C4-2B (cell line): ENCODE measurements around the gene BRIP1.

Source experiments
- H3K27ac ChIP-seq: fragments of 450-650 bp; 2 replicates; pipeline ENCODE4 v1.5.1; 2017
- ZFX ChIP-seq: fragments of 450-650 bp; IDR thresholded peaks from 2 replicates; pipeline ENCODE4 v1.6.1; 2017
- TF ChIP-seq, protein P1 (sequence below): fragments of 450-650 bp; conservative IDR thresholded peaks from 2 replicates; pipeline ENCODE4 v1.5.1; 2017; ENCODE audit warnings: mild to moderate bottlenecking

BRIP1 gene

GRCh38 chr17:61749823-61750404, 113.4 kb downstream of the BRIP1 start:
- H3K27ac ChIP-seq, result no peak overlapping the region
- TF ChIP-seq, protein P1, sequence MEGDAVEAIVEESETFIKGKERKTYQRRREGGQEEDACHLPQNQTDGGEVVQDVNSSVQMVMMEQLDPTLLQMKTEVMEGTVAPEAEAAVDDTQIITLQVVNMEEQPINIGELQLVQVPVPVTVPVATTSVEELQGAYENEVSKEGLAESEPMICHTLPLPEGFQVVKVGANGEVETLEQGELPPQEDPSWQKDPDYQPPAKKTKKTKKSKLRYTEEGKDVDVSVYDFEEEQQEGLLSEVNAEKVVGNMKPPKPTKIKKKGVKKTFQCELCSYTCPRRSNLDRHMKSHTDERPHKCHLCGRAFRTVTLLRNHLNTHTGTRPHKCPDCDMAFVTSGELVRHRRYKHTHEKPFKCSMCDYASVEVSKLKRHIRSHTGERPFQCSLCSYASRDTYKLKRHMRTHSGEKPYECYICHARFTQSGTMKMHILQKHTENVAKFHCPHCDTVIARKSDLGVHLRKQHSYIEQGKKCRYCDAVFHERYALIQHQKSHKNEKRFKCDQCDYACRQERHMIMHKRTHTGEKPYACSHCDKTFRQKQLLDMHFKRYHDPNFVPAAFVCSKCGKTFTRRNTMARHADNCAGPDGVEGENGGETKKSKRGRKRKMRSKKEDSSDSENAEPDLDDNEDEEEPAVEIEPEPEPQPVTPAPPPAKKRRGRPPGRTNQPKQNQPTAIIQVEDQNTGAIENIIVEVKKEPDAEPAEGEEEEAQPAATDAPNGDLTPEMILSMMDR, result no peak
- no peak for TF ChIP-seq ZFX

DNA sequence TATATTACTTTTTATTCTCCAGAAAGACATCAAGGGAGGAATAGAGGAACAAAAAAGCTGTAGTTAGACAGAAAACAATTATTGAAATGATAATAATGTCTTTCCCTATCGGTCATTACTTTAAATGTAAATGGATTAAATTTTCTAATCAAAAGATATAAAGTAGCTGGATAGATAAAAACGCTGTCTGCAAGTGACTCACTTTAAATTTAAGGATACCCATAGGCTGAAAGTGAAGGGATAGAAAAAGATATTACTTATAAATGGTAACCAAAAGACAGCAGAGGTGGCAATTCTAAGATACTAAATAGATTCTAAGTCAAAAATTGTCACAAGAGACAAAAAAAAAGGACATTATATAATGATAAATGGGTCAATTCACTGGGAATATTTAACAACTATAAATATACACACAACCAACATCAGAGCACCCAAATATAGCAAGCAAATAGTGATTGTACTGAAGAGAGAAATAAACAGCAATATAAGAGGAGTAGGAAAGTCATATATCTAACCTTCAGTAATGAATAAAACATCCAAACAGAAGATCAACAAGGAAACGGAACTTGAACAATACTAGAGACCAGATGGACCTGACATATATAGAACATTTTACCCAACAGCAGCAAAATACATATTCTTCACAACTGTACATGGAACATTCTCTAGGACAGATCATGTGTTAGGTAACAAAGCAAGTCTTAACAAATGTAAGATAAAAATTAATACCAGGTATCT, 116.9 kb downstream of the BRIP1 start:
- TF ChIP-seq, protein P1, result no peak
- TF ChIP-seq ZFX, result no peak
- H3K27ac ChIP-seq, result no peak overlapping the region

DNA sequence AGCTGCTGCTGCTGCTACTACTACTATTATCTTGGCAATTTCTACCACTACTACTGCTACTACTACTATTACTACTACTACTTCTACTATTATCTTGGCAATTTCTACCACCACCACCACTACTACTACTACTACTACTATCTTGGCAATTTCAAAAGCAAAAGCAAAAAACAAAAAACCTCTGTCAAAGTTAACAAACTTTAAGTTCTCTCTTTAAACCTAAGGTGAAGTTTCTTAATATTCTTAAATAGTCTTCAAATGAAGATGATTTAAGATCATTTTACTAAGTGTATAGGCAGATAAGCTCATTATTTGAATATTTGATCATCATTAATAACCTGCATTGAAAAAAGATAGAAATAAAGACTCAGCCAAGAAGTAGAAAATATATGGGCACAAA, 118.5 kb downstream of the BRIP1 start:
- TF ChIP-seq ZFX, result no peak
- TF ChIP-seq, protein P1, result no peak
- no peak overlapping the region for H3K27ac ChIP-seq

DNA sequence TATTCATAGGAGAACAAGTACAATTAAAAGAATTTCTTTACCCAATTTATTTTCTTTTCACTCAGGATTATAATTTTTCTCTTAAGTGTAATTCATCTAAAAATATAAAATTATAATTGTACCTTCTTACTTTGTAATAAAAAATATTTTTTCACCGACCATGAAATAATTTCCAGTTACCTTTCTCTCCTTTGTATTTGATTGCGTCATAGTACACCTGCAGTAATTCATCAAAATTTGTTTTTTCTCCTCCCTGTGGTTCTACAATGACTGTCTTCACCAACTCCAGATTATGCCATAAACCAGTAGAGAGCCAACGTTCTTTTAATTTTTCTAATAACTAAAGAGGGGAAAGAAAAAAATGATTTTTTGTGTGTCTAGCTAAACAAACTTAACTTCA, 119.1 kb downstream of the BRIP1 start:
- no peak overlapping the region for H3K27ac ChIP-seq
- TF ChIP-seq ZFX, result no peak
- TF ChIP-seq, protein P1, result no peak

DNA sequence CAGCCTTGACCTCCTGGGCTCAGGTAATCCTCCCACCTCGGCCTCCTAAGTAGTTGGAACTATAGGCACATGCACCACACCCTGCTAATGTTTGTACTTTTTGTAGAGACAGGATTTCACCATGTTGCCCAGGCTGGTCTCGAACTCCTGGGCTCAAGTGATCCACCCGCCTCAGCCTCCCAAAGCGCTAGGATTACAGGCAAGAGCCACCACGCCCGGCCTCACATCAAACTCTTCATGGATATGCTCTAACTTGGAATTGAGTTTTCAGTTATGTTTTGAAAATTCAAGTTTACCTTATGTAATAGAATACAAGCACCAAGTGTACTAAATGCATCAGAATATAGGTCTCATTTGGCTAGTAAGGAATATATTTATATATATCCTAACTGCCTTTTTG, 119.6 kb downstream of the BRIP1 start:
- no peak for TF ChIP-seq ZFX
- TF ChIP-seq, protein P1, result no peak
- H3K27ac ChIP-seq, result no peak overlapping the region

DNA sequence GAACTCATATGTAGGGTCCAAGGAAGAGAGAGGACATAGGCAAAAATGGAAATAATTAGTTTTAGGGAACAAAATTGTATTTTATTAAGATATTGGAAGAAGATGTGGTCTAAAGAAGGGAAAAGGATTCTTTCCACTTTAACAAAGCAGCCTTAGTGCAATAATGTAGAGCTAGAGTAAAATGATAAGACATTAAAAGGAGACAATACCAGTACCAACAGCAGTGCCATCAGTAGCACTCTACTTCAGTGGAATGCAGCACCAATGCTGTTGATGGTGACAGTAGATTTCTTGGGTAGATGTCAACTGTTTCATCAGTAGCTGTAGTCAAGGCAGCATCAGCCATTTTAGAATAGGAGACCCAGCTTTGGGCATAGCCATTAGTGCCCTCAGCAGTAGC, 124.3 kb downstream of the BRIP1 start:
- H3K27ac ChIP-seq, result no peak overlapping the region
- TF ChIP-seq, protein P1, result no peak
- TF ChIP-seq ZFX, result no peak

DNA sequence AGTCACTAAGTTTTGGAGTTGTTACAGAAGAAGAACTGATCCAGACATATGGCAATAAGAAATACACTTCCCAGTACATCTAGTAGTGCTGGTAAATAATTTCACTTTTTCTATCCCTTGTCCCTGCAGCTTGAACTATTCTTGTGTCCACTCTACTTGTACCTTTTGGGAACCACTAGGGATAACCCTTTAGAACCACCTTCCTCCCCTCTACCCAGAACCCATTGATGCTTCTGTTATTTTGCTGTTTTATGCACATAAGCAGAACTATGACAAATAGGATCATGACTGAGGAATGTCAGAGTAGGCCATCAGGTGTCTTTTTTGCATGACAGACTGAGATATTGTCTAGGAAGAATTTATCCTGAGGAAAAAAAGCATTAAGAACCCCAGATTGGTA, 125.1 kb downstream of the BRIP1 start:
- TF ChIP-seq ZFX, result no peak
- H3K27ac ChIP-seq, result no peak overlapping the region

GRCh38 chr17:61737820-61738219, 125.5 kb downstream of the BRIP1 start:
- TF ChIP-seq, protein P1, result no peak
- TF ChIP-seq ZFX, result no peak
- no peak overlapping the region for H3K27ac ChIP-seq
